Stimulated activated CD8-positive, alpha-beta memory T cell treated with anti-CD3 and anti-CD28 coated beads, Interleukin-12 subunit alpha, Interleukin-12 subunit beta, amount 100 ng/mL, for 1 hour (primary cell): Measurements from ENCODE around the gene DNAJC15.

Experiments
- DNase-seq: peaks from one replicate; pipeline ENCODE4 v3.0.0-alpha.2; 2020; ENCODE audit warnings: low read depth

Gene DNAJC15

DNA sequence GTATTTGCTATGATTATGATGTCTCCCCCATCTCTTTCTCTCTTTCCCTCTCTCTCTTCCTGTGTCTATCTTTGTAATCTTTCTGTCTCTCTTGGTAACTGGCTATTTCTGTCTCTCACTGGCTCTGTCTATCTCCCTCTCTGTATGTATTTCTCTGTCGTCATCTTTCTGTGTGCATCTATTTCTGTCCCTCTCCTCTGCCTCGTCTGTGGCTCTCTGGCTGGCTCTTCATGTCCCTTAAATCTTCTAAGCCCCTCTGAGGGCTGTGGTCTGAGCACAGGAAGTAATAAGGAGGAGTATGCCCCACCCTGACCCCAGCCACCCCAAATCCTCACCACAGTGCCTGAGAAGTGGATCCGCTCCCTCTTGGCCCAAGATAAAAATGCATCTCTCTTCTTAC is 104.4 kb downstream of the DNAJC15 start:
- DNase-seq: no peak

DNA sequence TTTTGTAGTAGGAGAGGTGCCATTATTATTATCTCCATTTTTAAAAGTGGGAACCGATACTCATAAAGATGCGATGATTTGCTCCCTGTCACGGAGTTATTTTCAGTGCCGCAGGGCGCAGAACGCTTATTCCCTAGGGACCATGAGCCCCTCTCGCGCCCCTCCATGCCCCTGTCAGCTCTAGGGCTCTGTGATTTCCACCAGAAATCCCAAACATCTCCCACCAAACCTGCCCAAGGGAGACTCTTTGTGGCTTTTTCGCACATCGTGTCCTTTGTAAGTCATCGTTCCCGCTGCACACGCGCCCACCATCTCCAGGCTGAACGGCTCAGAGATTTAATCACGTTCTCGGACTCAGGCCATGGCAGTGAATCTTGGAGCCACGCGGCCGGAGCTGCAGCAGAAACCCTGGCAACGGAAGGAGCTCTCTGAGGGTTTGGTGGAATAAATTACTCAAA is 105.1 kb downstream of the DNAJC15 start:
- no peak for DNase-seq

DNA sequence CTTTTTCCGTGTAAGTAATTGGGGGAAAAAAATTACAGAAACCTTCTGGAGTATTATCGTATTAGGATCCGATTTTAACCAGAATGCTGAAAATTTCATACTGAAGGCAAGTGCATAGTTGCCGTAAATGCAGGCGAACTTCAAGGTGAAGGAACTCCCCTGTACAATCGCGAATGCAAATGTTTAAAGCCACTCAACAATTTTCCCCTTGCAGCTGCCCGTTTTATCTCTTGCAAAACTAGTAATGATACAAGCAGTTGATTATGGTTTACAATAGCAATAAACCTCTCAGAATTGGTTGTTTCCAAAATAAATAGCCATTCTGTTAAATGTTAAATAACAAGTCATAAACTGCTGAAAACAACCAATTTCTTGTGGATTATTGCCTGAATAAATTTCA is 105.7 kb downstream of the DNAJC15 start:
- DNase-seq: no peak

DNA sequence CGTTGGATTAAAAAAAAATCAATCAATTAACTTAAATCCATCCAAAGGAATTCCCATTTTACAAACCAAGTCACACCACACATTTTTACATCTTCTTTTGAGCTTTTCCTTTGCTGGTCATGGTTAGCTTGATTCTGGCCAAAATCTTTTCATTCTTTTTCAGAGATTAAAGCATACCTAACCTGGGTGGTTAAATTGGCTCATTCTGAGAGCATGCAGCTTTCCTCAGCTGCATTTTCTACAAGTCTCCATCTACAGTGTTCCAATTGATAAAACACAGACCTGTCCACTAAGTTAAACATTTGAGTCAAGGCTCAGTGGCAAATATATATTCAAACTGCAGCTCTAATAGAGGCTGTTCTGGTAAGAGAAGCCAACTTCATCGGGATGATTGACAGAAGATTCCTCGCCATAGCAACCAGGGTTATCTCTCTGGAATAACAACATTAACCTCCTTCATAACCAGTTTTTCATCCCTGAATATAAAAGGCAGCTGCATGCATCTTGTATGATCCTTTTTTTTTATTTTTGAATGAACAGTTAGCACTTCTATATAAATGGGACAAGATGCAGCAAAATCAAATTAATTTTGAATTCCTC is 106.2 kb downstream of the DNAJC15 start:
- no peak for DNase-seq

DNA sequence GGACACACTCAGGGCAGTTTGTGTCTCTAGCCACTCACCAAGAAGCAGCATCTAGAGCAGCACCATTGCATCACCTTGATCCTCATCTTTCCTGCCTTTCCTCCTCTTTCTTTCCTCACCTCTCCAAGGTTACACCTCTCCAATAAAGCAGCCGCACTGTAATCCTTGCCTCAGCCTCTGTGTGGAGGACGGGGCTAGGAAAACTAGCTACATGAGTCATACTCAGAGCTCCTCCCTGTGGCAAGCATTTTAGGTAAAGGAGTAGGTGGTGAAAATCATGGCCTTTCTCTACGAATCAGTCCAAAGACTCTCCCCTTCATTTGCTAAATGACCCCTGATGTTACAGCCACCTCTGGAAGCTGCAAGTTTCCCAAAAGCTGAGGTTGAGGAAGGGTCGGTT is 108.9 kb downstream of the DNAJC15 start:
- DNase-seq: no peak

DNA sequence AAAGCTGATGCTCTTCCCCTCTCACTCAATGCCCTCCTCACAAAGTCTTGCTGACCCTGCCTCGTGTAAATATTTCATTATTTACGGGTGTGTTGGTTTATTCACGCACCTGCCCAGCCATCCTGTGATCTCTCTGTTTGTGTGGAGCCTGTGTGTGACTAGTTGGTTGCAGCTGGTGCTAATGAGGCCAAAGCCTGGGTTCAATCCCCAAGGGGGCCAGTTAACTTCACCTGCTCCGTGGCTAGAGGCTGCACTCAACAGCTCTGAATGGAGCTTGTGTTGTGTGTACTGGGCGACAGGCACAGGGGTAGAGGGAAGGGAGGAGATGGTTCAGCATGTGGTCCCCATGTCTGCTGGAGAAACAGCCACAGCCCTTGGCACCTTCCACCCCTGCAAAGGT is 109.5 kb downstream of the DNAJC15 start:
- DNase-seq: no peak

DNA sequence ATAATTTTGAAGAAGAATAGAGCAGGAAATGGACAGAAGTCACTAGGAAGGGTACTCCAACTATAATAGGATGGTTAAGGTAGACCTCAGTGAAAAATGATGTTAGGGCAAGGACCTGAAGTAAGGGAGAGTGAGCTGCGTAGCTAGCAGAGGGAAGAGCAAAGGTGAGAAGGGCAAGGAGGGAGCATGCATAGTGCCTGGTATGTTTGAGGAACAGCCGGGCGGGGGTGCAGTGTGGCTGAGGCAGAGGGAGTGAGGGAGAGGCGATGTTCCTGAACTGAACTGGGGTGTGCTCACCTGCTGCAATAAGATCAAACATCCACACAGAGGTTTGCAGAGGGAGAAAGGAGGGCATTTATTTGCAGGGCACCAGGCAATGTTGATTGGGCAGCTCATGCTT is 110.4 kb downstream of the DNAJC15 start:
- no peak for DNase-seq

DNA sequence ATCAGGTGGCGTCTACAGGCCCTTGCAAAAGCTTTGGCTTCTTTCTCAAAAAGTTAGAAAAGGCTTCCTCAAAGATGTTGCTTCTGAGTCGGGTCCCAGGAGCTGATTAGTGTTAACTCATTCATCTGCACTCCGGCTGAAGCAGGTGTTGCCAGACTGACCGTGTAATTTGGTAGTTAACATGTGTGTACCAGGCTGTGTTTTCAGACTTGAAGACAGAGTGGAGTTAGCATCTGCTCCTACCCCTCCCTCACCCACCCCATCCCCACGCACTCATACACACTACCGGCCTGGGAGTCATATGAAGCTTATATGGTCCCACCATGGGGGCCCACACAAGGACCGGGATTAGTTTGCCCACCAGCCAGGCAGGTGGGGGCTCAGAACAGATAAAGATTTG is 111.5 kb downstream of the DNAJC15 start:
- no peak for DNase-seq

DNA sequence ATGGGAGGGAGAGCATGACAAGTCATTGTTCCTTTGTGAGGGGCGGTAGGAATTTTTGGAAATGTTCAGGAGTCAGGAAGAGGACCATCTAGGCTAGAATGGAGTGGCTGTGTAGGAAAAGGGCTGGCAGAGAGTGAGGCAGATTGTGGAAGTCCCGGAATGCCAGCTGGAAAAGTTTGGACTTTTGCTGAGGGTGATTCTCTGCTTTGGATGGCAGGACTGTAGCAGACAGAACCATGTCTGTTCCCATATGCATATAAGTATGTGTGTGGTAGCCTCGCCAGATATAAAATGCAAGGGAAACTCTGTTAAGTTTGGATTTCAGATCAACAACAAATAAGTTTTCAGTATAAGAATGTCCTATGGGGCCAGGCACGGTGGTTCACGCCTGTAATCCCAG is 112.1 kb downstream of the DNAJC15 start:
- DNase-seq: no peak

DNA sequence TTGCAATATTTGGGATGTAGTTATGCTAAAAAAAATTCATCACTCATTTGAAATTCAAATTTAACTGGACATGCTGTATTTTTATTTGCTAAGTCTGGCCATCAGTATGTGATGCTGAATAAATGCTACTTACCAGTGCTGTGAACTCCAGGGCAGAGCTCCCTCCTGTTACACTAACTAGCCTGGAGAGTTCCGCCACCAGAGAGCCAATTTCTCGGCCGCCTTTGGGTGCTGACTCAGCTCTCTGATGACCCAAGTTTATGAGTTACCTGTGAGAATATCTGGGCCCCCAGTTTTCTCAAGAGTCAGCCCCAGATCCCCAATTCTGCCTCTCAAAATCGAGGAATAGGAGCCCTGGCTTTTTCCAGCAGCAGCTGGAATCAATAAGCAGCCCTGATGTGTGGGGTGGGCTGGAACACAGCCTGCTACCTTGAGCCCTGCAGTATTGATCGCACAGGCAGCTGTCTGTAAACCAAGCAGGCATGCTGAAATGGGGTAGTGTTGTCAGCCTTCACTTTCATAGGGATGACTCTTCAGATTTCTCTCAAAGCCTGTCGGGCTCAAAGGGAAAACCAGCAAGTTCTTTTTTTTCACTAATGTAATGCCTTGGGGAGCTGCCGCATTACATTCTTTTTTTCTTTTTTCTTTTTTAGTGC is 113.7 kb downstream of the DNAJC15 start:
- no peak for DNase-seq

DNA sequence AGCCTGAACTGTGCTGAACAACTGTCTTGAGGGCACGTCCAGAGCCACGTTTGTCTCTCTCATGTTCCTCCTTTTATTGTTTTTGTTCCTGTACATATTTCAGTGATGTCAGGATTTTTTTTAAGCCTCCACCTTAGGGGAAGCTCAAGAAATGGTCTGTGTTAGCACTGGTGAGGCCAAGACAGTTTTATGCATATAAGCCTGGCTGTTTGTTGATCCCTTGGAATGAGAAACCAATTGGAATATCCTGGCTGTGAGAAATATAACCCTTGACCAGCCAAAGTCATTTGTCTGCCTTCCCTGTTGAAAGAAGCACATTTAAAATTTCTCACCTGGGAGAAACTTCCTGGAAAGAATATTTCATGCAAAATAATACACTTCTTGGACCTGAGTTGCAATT is 115.8 kb downstream of the DNAJC15 start:
- no peak for DNase-seq

DNA sequence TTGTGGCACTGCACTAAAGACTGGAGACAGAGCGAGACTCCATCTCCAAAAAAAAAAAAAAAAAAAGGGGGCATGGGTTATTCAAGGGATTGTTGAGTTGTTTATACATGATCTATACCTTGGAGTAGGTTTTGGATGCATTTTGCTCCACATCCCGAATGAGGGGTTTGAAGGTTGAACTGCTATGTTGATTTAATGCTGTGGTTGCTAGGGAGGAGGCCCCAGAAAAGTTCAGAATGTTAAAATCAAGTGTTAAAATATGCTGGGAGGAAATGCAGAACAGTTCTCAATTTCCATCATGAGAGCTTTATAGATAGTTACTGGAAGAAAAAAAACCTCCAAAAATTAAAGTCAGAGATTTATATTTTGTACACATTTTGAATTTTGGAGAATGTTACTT is 116.5 kb downstream of the DNAJC15 start:
- DNase-seq: no peak

DNA sequence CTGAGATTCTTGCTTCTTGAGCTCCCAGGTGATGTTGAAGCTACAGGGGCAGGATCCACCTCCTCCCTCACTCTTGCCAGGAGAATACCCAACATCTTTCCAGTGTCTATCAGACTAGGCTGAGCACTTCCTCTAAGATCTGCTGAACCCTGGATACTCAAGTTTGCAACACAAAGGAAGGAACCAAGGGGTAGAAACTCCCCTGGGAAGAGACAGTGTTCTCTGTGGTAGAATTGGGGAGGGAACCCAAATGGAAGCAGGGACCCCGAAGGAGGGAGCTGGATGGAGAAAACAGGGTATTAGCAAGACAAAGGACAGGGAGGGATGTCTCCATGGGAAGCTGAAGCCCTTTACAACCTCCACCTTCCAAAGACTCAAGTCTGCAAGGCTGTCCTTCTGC is 117.6 kb downstream of the DNAJC15 start:
- DNase-seq: no peak

DNA sequence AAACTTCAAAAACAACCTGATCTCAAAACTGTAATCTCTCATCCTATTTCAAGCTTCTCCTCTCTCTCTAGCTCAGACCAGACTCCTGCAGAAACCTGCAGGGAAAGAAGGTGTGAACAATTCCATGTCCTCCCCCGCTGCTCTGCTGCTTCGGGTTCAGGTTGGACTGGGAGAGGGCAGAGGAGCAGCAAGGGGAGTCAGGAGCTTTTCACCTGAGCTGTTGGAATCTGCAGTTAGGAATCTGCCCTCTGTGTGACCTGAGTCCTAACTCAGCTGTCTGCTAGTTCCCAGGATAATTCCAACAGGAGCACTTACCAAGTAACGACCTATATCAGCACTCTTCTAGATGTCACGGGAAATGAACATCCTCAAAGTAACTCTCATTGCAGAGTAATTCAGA is 118.3 kb downstream of the DNAJC15 start:
- no peak for DNase-seq

DNA sequence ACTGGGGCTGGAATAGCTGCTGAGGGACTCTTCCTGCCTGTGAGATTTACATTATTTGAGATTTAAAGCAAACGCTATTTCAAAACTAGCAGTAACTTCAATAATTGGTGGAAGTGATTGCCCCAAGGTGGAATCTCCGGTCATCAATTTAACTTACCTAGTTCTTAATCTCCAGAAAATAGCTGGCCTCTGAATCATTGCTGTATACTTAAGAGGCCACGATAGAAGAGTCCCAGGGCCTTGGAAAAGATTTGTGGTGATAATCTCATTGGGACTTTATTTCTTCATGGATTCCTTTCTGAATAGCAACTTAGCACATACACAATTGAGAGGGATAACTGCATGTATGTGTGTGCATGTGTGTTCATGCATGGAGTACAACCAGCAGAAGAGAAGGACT is 120.2 kb downstream of the DNAJC15 start:
- no peak for DNase-seq

DNA sequence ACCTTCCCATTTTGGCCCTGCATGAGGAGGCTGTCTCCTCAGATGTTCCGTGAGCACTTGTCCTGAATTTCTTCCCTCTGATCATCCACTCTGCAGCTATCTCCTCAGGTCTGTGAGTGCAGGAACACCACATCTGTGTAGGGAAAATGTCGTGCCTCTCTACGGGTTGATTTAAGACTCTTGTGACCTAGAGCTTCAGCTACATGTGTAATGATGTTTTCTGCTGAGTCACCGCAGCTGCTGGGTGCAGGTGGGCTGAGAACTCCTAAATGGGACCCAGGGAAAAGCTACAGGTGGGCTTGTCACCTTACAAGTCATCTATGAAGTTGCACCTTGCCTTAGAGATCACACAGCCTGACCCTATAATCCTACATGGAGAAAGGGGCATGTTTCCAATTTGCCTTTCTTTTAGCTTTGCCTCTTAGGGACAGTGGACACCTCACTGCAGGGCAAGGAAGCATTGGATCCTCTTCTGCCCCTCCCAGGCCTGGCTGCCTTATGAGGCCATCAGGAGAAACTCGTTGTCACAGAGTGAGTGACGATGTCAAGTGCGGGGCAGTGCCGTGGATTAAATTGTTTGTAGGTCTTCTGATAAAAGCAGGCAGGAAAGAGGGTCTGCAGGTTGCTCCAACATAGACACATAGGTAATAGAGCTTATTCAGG is 122.3 kb downstream of the DNAJC15 start:
- DNase-seq: no peak

DNA sequence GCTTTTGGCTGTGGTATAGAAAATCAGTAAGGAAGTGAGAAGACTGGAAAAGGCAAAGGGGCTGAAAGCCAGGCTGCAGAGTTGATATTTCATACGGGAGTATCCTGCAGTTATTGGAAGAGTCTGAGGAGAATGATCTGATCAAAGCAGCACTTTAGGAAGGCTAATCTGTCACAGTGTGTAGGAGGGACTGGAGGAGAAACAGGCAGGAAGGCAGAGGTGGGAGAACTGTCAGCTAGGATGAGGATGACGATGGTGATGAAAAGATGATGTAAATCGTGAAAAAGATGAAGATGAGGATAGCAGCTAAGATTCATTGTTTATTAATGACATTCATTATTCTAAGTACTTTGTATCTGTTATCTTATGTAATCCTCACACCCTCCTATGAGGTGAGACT is 123.0 kb downstream of the DNAJC15 start:
- no peak for DNase-seq

DNA sequence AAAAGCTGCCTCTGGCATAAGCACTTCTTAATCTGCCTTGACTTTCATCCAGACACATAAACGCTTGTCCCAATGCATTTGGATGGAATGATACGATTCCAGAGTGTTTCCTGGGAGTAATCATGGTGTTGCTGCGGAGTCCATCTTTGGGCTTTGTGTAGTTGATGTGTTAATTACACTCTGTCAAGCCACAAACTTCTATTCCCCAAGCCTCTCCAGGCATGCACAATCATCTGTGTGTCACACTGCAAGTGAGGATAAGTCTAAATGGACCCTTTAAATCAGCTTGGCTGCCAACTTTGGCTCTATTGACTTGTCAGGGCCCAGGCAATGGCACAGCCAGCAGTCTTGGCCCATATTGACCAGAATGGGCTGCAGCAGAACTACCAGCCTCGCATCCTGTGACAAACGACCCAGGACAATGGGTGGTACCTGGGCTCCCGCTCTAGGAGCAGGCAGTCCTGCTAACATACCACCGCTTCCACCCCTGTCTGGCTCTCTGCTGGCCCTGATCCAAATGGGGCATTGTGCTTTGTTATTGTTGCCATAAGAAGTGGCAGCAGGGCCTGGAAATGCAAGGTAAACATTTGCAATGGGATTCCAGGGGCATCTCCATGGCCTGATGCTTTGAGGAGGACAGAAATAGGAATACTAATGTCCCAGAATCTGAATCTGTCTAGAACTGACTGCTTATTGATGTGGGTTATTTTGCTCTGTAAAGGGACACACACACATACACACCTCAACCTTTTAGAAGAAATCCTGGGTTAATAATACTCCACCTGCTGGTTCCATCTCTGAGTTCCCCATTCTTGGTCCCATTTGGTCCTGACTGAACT is 127.2 kb downstream of the DNAJC15 start:
- no peak for DNase-seq

DNA sequence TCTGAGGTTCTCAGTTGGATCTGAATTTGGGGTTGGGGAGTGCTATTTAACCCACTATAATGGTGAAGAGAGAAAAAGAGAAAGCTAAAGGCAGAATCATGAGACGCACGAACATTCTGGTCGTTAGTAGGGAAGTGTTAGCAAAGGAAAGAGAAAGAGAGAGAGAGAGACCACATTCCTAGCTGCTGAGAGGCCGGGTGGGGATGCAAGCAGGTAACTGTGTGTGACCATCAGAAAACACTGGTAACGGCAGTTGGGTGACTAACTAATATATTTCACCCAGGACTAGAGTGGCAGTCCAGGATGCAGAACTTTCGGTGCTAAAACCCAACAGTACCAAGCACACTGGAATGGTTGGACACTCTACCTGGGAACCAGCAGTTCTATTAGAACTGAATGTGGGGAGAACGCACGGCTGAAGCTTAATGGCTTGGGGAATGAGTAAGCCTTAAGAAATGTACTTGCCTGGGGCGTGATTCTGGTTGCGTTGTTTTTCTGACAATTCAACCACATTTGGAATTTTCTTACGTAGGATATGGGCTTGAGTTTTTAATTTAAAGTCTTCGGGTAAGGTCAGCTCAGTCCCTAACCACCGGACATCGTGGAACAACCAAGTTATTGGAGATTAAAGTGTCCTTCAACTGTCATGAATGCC is 130.2 kb downstream of the DNAJC15 start:
- DNase-seq: no peak

DNA sequence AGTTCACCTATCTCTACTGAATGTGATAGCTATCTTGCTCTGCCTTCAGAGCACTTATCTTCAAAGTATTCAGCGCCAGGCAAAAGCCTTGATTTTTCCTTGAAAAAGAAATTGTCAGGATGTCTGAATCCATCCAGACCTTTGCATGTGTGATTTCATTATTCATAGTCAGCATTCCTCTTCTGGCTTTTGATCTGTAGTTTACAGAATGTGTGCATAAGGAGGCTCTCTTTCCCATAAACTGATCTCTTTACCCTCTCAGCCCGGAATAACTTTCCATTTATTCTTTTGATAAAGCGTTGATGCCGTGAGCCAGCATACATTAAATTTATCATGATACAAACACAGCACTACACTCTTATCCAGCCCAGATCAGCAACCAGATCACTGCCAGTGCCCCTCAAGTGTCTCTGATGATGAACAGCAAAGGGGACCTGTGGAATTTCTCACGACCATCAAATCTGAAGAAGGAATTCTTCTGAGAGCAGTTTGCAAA is 130.8 kb downstream of the DNAJC15 start:
- DNase-seq: no peak

DNA sequence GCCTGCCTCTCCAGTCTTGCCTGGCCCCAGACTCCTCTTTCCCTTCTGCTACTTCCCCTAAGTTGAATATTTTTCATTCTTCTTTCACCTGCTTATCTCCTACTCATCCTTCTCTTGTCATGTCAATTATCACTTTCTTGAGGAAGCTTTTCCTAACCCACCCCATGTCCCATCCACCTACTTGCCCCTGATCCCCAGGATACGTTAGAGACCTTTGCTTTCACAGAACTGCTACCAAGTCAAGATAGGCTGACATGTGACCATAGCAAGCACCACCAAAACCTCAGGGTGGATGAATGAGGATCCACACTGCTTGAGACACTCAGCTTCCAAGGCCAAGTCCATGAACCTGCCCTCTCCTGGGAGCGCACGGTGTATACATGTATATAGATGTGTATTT is 131.5 kb downstream of the DNAJC15 start:
- no peak for DNase-seq

DNA sequence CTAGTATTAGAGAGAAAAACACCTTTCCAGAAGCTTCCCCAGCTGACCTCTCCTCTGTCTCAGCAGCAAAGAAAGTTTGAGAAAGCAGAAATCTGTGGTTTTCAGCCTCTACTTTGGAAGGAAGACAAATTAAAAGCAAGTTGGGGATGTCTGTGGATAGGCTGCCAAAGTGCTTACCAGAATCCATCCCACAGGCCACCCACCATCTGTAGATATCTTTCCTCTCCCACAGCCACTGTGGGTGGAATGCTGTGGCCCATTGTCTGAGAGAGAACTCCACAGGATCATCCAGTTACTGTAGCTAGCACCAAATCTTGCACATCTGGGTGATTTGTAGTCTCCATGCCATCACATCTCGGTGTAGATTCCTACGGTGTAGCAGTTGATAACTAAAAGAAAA is 133.5 kb downstream of the DNAJC15 start:
- DNase-seq: no peak
